ENCODE measurements around the gene ZFYVE16.
"Not testable (repeated sequence)": the region's sequence is repeated elsewhere in the genome, so short reads cannot be mapped to it uniquely, and the experiment has no call there.

DNA sequence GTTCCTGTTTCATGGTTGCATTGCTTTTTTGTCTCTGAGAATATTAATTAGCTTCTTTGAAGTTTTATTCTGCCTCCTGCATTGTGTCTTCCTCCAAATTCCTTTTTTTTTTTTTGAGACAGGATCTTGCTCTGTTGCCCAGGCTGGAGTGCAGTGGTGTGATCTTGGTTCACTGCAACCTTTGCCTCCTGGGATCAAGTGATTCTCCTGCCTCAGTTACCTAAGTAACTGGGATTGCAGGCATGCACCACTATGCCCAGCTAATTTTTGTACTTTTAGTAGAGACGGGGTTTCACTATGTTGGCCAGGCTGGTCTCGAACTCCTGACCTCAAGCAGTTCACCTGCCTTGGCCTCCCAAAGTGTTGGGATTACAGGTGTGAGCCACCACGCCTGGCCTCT, 16.5 kb downstream of the ZFYVE16 start:
- TF ChIP-seq, protein P1, sequence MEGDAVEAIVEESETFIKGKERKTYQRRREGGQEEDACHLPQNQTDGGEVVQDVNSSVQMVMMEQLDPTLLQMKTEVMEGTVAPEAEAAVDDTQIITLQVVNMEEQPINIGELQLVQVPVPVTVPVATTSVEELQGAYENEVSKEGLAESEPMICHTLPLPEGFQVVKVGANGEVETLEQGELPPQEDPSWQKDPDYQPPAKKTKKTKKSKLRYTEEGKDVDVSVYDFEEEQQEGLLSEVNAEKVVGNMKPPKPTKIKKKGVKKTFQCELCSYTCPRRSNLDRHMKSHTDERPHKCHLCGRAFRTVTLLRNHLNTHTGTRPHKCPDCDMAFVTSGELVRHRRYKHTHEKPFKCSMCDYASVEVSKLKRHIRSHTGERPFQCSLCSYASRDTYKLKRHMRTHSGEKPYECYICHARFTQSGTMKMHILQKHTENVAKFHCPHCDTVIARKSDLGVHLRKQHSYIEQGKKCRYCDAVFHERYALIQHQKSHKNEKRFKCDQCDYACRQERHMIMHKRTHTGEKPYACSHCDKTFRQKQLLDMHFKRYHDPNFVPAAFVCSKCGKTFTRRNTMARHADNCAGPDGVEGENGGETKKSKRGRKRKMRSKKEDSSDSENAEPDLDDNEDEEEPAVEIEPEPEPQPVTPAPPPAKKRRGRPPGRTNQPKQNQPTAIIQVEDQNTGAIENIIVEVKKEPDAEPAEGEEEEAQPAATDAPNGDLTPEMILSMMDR (IDR thresholded peaks at IDR 0.05), result not testable (repeated sequence)
- not testable (repeated sequence) for TF ChIP-seq ZFX (IDR thresholded peaks at IDR 0.05; ENCODE audit: borderline replicate concordance)

Data from 22Rv1 (cell line).